ENCODE data around the gene RPH3AL. TPM values are rescaled to one million over a fixed set of nuclear protein-coding genes. Genes with fewer than 3 reads are reported as not detected.
A peak's percentile ranks its signal among the peaks of the same experiment; 100 is the strongest.

Gene RPH3AL
- total RNA-seq, 4 donors from 2014 or later, result 8.6 to 21.0 (median 17.4) TPM

GRCh38 chr17:214881-215331 lies 137.7 kb downstream of the RPH3AL start:
- Histone ChIP-seq H3K27me3 (peaks cover 4% of the 10 kb centered on the region), H3K4me3 (no peak overlapping the region), H3K9me3 (no peaks in the 10 kb centered on the region), H3K27ac (peak overlapping the region in 1 of 4 donors; percentile 66), H3K36me3 (no peaks in the 10 kb centered on the region), H3K4me1 (no peaks in the 10 kb centered on the region)
- ATAC-seq, result no peak
- no peak for TF ChIP-seq EP300 (IDR thresholded peaks at IDR 0.05)
- TF ChIP-seq POLR2A (IDR thresholded peaks at IDR 0.05), result no peak
- TF ChIP-seq POLR2AphosphoS5 (IDR thresholded peaks at IDR 0.05), result no peak
- no peak for TF ChIP-seq CTCF (IDR thresholded peaks at IDR 0.05)
- 80% methylated on average over 1 of the region's 10 CpGs; no CpG with 5 or more reads in 1 of the 2 donors for WGBS, 2 donors (ENCODE audit: low coverage in 1 of 2)

GRCh38 chr17:213286-214105 lies 139.1 kb downstream of the RPH3AL start:
- Histone ChIP-seq H3K36me3 (no peaks in the 10 kb centered on the region), H3K27ac (no peak overlapping the region), H3K9me3 (peaks cover 0 to 5% (median 0%) of the 10 kb centered on the region in 3 donors), H3K27me3 (peaks cover 9% of the 10 kb centered on the region), H3K4me3 (no peak overlapping the region), H3K4me1 (no peaks in the 10 kb centered on the region)
- ATAC-seq, result no peak
- WGBS, 2 donors (ENCODE audit: low coverage in 1 of 2), result 90 to 91% methylated on average over 2 to 5 of the region's 25 CpGs
- TF ChIP-seq POLR2A (IDR thresholded peaks at IDR 0.05) (no peak), EP300 (IDR thresholded peaks at IDR 0.05) (no peak), CTCF (IDR thresholded peaks at IDR 0.05) (no peak), POLR2AphosphoS5 (IDR thresholded peaks at IDR 0.05) (no peak)

GRCh38 chr17:210402-210801 lies 142.2 kb downstream of the RPH3AL start:
- Histone ChIP-seq H3K4me3 (no peak overlapping the region), H3K36me3 (no peaks in the 10 kb centered on the region), H3K4me1 (no peaks in the 10 kb centered on the region), H3K27ac (no peak overlapping the region), H3K9me3 (peaks cover 0 to 5% (median 0%) of the 10 kb centered on the region in 3 donors), H3K27me3 (peaks cover 31% of the 10 kb centered on the region)
- ATAC-seq, result no peak
- TF ChIP-seq CTCF (IDR thresholded peaks at IDR 0.05), result no peak
- TF ChIP-seq EP300 (IDR thresholded peaks at IDR 0.05), result no peak
- TF ChIP-seq POLR2AphosphoS5 (IDR thresholded peaks at IDR 0.05), result no peak
- TF ChIP-seq POLR2A (IDR thresholded peaks at IDR 0.05), result no peak
- whole genome bisulfite sequencing, 2 donors (ENCODE audit: low coverage in 1 of 2), result no CpG with 5 or more reads among the region's 8 CpGs

GRCh38 chr17:208429-208828 lies 144.2 kb downstream of the RPH3AL start:
- peaks cover 48% of the 10 kb centered on the region for H3K27me3 ChIP-seq
- no peak for TF ChIP-seq CTCF (IDR thresholded peaks at IDR 0.05)
- no peak for TF ChIP-seq POLR2A (IDR thresholded peaks at IDR 0.05)
- TF ChIP-seq POLR2AphosphoS5 (IDR thresholded peaks at IDR 0.05), result no peak
- no peak for TF ChIP-seq EP300 (IDR thresholded peaks at IDR 0.05)
- H3K9me3 ChIP-seq, result peaks cover 0 to 5% (median 0%) of the 10 kb centered on the region in 3 donors
- WGBS, 2 donors (ENCODE audit: low coverage in 1 of 2), result 90 to 93% methylated on average over 2 to 3 of the region's 8 CpGs
- H3K36me3 ChIP-seq, result no peaks in the 10 kb centered on the region
- ATAC-seq, result no peak
- H3K27ac ChIP-seq, result no peak overlapping the region
- no peak overlapping the region for H3K4me3 ChIP-seq
- H3K4me1 ChIP-seq, result no peaks in the 10 kb centered on the region

GRCh38 chr17:207775-208174 lies 144.8 kb downstream of the RPH3AL start:
- 80 to 93% methylated on average over 1 to 2 of the region's 8 CpGs for WGBS, 2 donors (ENCODE audit: low coverage in 1 of 2)
- Histone ChIP-seq H3K27me3 (peaks cover 48% of the 10 kb centered on the region), H3K27ac (no peak overlapping the region), H3K4me3 (no peak overlapping the region), H3K4me1 (no peaks in the 10 kb centered on the region), H3K9me3 (peaks cover 0 to 5% (median 0%) of the 10 kb centered on the region in 3 donors), H3K36me3 (no peaks in the 10 kb centered on the region)
- no peak for ATAC-seq
- TF ChIP-seq EP300 (IDR thresholded peaks at IDR 0.05) (no peak), POLR2A (IDR thresholded peaks at IDR 0.05) (no peak), CTCF (IDR thresholded peaks at IDR 0.05) (no peak), POLR2AphosphoS5 (IDR thresholded peaks at IDR 0.05) (no peak)

Measured in gastroesophageal sphincter (tissue), 4 donors.